CD4-positive, alpha-beta T cell treated with Interleukin-15 for 4 hours (primary cell): Measurements from ENCODE around the gene PTH2R.
"Not testable (repeated sequence)": the region's sequence is repeated elsewhere in the genome, so short reads cannot be mapped to it uniquely, and the experiment has no call there.

ENCODE experiments used
- DNase-seq: peaks from one replicate; pipeline ENCODE4 v3.0.0-alpha.2; 2020; ENCODE audit warnings: low spot score

Gene PTH2R

GRCh38 chr2:208485390-208485789, 78.8 kb downstream of the PTH2R start:
- no peak for DNase-seq

- no peak for DNase-seq
These were observed 82.3 kb downstream of the PTH2R start for GRCh38 chr2:208488686-208489564.

- DNase-seq: no peak
These were observed 83.1 kb downstream of the PTH2R start for GRCh38 chr2:208489687-208490086.

- no peak for DNase-seq
These were observed 83.9 kb downstream of the PTH2R start for GRCh38 chr2:208490492-208490891.

GRCh38 chr2:208491641-208492040, 85.0 kb downstream of the PTH2R start:
- DNase-seq: no peak

- DNase-seq: no peak
These were observed 85.5 kb downstream of the PTH2R start for GRCh38 chr2:208492069-208492468.

GRCh38 chr2:208493186-208493585, 86.6 kb downstream of the PTH2R start:
- no peak for DNase-seq

- DNase-seq: no peak
These were observed 89.5 kb downstream of the PTH2R start for GRCh38 chr2:208496129-208496528.

- DNase-seq: no peak
These were observed 94.6 kb downstream of the PTH2R start for GRCh38 chr2:208501206-208501605.

GRCh38 chr2:208502288-208502687, 95.7 kb downstream of the PTH2R start:
- DNase-seq: no peak

- DNase-seq: not testable (repeated sequence)
These were observed 98.8 kb downstream of the PTH2R start for GRCh38 chr2:208505365-208505764.

GRCh38 chr2:208509586-208509985, 103.0 kb downstream of the PTH2R start:
- DNase-seq: no peak

- no peak for DNase-seq
These were observed 104.4 kb downstream of the PTH2R start for GRCh38 chr2:208511016-208511415.

GRCh38 chr2:208511573-208511972, 105.0 kb downstream of the PTH2R start:
- DNase-seq: no peak

- no peak for DNase-seq
These were observed 108.5 kb downstream of the PTH2R start for GRCh38 chr2:208515099-208515498.

GRCh38 chr2:208523069-208523468, 116.5 kb downstream of the PTH2R start:
- DNase-seq: not testable (repeated sequence)

- DNase-seq: not testable (repeated sequence)
These were observed 118.6 kb downstream of the PTH2R start for GRCh38 chr2:208525165-208525564.

- no peak for DNase-seq
These were observed 123.2 kb downstream of the PTH2R start for GRCh38 chr2:208529796-208530195.

GRCh38 chr2:208531361-208531760, 124.8 kb downstream of the PTH2R start:
- DNase-seq: no peak

GRCh38 chr2:208535578-208535977, 129.0 kb downstream of the PTH2R start:
- not testable (repeated sequence) for DNase-seq

- DNase-seq: no peak
These were observed 134.9 kb downstream of the PTH2R start for GRCh38 chr2:208541461-208541988.

- no peak for DNase-seq
These were observed 135.4 kb downstream of the PTH2R start for GRCh38 chr2:208541989-208542464.

- DNase-seq: no peak
These were observed 136.0 kb downstream of the PTH2R start for GRCh38 chr2:208542465-208543041.
